Fibroblast of villous mesenchyme (primary cell): ENCODE measurements around the gene PRR18. TPM values are rescaled to one million over a fixed set of nuclear protein-coding genes. Genes with fewer than 3 reads are reported as not detected.

Source experiments
- DNase-seq: peaks from one replicate; pipeline ENCODE4 v3.0.0-alpha.2; 2010; ENCODE audit warnings: low read depth
- H3K4me3 ChIP-seq: 2 replicates; pipeline ENCODE4 v1.5.1; 2011; ENCODE audit warnings: low read depth, mild to moderate bottlenecking, low read length
- total RNA-seq: library from RNA; depleted of rRNA; stranded (reverse); fragments of >200 nt; gene quantifications from 2 replicates; pipeline ENCODE4 v1.2.3, GENCODE V29; 2012
- TF ChIP-seq, protein P1 (sequence below): IDR thresholded peaks from 2 replicates; pipeline ENCODE4 v1.5.1; 2012; ENCODE audit warnings: low read depth, mild to moderate bottlenecking, low read length; ENCODE audit not compliant: insufficient read depth

PRR18 gene
- total RNA-seq, 1 donor: under 0.01 TPM

DNA sequence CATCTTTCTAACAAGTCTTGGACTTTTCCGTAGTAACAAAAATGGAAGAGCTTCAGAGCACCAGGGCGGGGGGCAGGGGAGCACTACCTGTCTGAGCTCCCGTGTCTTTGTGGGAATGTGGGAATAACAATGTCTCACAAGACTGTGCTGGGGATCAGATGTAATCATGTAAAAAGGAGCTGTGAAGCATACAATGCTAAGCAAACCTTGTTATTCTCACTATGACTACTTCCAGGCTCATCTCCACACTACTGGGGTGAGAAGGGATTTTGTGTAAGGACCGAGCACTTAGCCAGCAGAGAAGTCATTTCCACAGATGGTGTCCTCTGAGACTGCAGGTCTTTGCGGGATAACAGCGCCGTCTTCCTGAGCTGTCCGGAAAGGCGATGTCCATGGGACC is 27.1 kb downstream of the PRR18 start:
- TF ChIP-seq, protein P1, sequence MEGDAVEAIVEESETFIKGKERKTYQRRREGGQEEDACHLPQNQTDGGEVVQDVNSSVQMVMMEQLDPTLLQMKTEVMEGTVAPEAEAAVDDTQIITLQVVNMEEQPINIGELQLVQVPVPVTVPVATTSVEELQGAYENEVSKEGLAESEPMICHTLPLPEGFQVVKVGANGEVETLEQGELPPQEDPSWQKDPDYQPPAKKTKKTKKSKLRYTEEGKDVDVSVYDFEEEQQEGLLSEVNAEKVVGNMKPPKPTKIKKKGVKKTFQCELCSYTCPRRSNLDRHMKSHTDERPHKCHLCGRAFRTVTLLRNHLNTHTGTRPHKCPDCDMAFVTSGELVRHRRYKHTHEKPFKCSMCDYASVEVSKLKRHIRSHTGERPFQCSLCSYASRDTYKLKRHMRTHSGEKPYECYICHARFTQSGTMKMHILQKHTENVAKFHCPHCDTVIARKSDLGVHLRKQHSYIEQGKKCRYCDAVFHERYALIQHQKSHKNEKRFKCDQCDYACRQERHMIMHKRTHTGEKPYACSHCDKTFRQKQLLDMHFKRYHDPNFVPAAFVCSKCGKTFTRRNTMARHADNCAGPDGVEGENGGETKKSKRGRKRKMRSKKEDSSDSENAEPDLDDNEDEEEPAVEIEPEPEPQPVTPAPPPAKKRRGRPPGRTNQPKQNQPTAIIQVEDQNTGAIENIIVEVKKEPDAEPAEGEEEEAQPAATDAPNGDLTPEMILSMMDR: no peak
- H3K4me3 ChIP-seq: no peak overlapping the region
- DNase-seq: no peak

DNA sequence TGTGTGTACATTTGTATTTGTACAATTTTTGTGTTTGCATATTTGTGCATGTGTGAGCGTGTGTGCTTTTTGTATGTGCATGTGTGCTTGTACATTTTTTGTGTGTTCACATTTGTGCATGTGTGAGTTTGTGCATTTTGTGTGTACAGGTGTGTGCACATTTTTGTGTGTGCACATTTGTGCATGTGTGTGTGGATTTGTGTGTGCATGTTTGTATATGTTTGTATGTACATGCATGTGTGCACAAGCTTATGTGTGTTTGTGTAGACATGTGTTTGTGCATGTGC is 28.9 kb downstream of the PRR18 start:
- TF ChIP-seq, protein P1: no peak
- DNase-seq: no peak
- H3K4me3 ChIP-seq: no peak overlapping the region

DNA sequence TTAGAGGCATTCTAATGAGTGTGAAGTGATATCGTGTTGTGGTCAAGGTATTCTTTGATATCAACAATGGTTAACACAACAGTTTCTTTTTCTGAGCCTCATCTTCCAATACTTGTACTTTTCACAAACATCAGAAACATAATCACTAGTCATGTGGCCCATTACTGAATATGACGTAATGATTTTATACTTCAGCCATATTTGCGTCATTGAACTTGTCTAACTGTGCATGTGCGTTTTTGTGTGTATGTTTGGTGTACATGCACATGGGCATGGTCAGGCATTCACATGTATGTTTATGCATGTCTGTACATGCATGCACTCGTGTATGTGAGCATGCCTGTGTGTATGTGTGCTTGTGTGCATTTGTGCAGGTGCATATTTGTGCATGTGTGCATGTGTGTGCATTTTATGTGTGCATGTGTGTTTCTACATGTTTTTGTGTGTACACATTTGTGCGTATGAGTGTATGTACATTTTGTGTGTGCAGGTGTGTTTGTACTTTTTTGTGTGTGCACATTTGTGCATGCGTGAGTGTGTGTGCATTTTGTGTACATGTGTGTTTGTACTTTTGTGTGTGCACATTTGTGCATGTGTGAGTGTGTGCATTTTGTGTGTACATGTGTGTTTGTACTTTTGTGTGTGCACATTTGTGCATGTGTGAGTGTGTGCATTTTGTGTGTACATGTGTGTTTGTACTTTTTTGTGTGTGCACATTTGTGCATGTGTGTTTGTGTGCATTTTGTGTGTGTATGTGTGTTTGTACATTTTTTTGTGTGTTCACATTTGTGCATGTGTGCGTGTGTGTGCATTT is 29.4 kb downstream of the PRR18 start:
- H3K4me3 ChIP-seq: no peak overlapping the region
- TF ChIP-seq, protein P1: no peak
- no peak for DNase-seq

DNA sequence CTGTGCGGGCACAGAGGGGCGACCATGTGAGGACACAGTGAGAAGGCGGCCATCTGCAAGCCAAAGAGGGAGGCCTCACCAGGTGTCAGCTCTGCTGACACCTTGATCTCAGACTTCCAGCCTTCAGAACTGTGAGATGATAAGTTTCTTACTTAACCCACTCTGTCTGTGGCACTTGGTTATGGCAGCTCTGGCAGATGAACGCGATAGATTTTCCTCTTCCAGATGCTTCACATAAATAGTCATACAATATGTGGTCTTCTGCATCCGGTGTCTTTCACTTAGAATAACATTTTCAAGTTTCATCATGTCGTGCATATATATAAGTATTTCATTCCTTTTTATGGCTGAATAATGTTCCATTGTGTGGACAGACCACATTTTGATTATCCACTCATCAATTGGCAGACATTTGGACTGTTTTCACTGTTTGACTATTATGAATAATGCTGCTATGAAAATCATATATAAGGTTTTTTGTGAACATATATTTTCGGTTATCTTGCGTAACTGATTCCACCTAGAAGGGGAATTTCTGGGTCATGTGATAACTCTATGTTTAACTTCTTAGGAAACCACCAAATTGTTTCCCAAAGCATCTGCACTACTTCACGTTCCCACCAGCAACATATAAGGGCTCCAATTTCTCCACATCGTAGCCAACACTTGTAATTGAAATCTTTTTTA is 30.2 kb downstream of the PRR18 start:
- TF ChIP-seq, protein P1: no peak

DNA sequence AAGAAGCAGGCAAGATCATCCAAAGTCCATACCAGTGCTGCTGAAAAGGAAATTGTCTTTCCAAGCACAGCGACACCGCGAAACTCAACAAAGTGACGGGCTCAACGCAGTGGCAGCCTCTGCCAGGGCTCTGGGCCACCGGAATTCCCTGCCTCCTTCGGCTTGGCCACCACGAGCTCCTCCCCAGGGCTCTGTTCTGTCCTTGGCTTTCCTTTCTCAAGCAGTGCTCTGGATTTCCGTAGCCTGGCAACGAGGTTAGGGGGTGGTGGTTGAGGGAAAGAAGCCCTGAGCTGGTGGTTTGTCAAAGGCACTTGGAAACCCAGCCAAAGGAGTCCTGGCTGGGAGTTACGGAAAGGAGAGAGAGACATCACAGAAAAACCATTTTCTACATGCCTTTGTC is 31.2 kb downstream of the PRR18 start:
- TF ChIP-seq, protein P1: no peak
- no peak overlapping the region for H3K4me3 ChIP-seq
- DNase-seq: no peak

More for the DNA sequence above, 30.2 kb downstream of the PRR18 start:
- no peak overlapping the region for H3K4me3 ChIP-seq
- no peak for DNase-seq

DNA sequence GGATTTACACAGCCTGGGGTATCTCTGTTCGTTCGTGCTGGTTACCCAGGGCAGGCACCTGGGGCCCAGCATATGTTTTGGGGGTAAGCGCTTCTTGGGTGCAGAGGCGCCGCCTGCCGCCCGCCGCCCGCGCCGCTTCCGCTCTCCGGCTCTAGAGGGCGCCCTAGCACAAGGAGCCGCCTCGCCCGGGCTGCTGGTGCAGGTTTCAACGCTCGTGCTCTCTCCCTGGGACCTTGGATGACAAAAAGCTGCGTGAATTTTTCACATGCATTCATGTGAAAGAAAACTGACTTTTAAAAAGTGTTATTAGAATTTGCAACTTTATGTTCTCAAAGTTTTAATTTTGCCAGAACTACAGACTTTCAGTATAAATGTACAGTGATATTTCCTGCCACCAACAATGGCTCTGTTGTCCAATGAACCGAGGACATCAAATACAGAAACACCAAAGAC is 32.5 kb downstream of the PRR18 start:
- TF ChIP-seq, protein P1: peak; percentile 99
- DNase-seq: peak; percentile 47
- H3K4me3 ChIP-seq: no peak overlapping the region
